Measurements from ENCODE around the gene BAIAP2L2.

BAIAP2L2 gene

DNA sequence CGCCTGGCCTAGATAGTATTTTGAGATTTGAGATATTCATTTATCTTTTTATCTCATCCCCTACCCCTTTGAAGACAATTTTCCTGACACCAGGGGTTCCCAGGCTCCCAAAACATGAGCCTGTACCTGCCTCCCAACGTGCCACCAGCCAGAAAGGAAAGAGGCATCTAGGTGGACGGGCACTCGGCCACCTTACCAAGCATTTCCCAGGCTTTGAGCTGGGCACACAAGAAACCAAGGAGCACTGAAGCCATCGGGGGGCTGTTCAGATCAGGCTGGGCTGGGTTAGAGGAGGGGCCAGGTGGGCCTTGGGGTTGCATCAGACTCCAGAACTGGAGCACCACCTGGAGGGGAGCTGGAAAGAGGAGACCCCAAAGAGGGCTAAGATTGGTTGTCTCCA lies 28.5 kb upstream of the BAIAP2L2 start:
- TF ChIP-seq TAF1 (IDR thresholded peaks at IDR 0.05; ENCODE audit: borderline replicate concordance, insufficient read depth, low read length) (no peak), POLR2AphosphoS5 (IDR thresholded peaks at IDR 0.05; ENCODE audit: low read depth, low read length) (no peak), SIN3A (IDR thresholded peaks at IDR 0.05; ENCODE audit: borderline replicate concordance, insufficient read depth, low read length) (no peak), FOXP2 (optimal IDR thresholded peaks at IDR 0.05; ENCODE audit: borderline replicate concordance, extremely low read depth, extremely low read length, insufficient read depth) (no peak)
- TF ChIP-seq, protein P1, sequence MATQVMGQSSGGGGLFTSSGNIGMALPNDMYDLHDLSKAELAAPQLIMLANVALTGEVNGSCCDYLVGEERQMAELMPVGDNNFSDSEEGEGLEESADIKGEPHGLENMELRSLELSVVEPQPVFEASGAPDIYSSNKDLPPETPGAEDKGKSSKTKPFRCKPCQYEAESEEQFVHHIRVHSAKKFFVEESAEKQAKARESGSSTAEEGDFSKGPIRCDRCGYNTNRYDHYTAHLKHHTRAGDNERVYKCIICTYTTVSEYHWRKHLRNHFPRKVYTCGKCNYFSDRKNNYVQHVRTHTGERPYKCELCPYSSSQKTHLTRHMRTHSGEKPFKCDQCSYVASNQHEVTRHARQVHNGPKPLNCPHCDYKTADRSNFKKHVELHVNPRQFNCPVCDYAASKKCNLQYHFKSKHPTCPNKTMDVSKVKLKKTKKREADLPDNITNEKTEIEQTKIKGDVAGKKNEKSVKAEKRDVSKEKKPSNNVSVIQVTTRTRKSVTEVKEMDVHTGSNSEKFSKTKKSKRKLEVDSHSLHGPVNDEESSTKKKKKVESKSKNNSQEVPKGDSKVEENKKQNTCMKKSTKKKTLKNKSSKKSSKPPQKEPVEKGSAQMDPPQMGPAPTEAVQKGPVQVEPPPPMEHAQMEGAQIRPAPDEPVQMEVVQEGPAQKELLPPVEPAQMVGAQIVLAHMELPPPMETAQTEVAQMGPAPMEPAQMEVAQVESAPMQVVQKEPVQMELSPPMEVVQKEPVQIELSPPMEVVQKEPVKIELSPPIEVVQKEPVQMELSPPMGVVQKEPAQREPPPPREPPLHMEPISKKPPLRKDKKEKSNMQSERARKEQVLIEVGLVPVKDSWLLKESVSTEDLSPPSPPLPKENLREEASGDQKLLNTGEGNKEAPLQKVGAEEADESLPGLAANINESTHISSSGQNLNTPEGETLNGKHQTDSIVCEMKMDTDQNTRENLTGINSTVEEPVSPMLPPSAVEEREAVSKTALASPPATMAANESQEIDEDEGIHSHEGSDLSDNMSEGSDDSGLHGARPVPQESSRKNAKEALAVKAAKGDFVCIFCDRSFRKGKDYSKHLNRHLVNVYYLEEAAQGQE (IDR thresholded peaks at IDR 0.05; ENCODE audit: insufficient read depth in 1 of 2, low read depth in 2 of 2, low read length in 2 of 2) = no peak

DNA sequence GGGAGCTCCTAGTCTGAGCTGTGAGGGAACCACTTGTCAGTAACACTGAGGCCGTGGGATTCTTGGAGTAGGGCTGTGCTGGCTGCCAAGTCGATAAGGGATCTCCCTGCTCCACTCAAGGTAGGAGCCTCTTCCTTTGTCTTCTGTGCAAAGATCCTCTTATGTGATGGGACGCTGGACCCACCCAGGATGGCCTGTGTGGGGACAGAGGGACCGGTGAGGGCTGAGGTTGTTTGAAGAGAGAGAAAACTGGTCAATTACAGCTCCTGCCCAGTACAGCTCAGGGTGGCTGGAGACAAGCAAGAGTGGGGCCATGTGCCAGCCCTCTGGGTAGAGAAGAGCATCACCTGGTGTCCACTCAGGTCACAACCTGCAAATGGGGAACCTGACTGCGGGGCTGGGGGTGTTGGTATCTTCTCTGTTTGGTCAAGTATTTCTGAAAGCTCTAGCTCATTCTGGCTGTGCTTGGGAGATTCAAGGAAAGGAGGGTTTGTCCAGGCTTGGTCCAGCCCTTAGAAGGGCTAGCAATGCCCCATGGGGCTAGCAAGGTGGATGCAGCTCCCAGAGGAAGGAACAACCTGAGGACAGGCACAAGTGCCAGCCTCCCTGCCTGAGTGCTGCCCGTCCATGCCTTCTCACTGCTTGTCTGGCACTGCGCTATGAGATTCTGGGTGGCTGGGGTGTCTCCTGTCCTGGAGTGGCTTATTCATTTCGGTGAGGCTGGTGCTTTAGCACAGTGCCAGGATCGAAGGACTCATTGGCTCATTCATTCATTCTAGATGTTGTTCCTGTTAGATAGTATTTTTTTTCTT lies 27.6 kb upstream of the BAIAP2L2 start:
- TF ChIP-seq FOXP2 (optimal IDR thresholded peaks at IDR 0.05; ENCODE audit: borderline replicate concordance, extremely low read depth, extremely low read length, insufficient read depth) (no peak), TAF1 (IDR thresholded peaks at IDR 0.05; ENCODE audit: borderline replicate concordance, insufficient read depth, low read length) (no peak), POLR2AphosphoS5 (IDR thresholded peaks at IDR 0.05; ENCODE audit: low read depth, low read length) (no peak), SIN3A (IDR thresholded peaks at IDR 0.05; ENCODE audit: borderline replicate concordance, insufficient read depth, low read length) (no peak)
- TF ChIP-seq, protein P1 (IDR thresholded peaks at IDR 0.05; ENCODE audit: insufficient read depth in 1 of 2, low read depth in 2 of 2, low read length in 2 of 2) = no peak

DNA sequence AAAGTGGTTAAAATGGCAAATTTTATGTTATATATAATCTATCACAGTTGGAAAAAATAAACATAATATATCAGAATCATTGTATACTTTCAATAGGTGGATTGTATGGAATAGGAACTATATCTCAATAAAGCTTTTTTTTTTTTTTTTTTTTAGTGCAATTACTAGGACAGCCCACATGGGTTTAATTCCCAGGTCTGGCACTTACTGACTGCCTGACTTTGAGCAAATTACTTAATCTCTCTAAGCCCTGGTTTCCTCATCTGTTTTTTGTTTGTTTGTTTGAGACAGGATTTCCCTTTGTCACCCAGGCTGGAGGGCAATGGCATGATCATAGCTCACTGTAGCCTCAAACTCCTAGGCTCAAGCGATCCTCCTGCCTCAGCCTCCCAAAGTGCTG lies 26.1 kb upstream of the BAIAP2L2 start:
- TF ChIP-seq TAF1 (IDR thresholded peaks at IDR 0.05; ENCODE audit: borderline replicate concordance, insufficient read depth, low read length) (no peak), SIN3A (IDR thresholded peaks at IDR 0.05; ENCODE audit: borderline replicate concordance, insufficient read depth, low read length) (no peak), FOXP2 (optimal IDR thresholded peaks at IDR 0.05; ENCODE audit: borderline replicate concordance, extremely low read depth, extremely low read length, insufficient read depth) (no peak), POLR2AphosphoS5 (IDR thresholded peaks at IDR 0.05; ENCODE audit: low read depth, low read length) (no peak)
- TF ChIP-seq, protein P1 (IDR thresholded peaks at IDR 0.05; ENCODE audit: insufficient read depth in 1 of 2, low read depth in 2 of 2, low read length in 2 of 2) = no peak

DNA sequence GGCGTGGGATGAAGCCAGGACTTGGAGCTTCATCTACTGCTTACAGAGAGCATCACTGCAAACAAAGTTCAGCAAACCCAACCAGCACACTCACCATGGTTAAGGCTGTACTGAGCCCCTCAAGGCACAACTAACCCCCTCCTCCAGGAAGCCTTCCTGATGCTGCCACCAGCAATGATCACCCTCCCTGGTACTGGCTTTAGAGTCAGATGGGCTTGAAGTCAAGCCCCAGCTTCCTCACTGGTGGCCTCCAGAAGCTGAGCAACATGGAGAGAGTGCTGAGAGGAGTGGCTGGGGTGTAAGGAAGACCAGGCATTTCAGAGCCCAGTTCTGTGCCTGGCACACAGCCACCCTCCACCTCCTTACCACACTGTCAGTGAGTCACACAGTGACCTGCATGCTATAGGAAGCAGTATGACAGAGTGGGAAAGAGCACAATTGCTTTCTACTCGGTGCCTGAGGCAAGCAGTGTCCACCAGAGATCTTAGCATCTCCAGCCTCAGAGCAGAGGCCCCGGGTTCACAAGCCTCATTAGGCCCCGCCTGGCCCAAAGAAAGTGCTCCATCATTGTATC lies 24.7 kb upstream of the BAIAP2L2 start:
- TF ChIP-seq FOXP2 (optimal IDR thresholded peaks at IDR 0.05; ENCODE audit: borderline replicate concordance, extremely low read depth, extremely low read length, insufficient read depth) (no peak), POLR2AphosphoS5 (IDR thresholded peaks at IDR 0.05; ENCODE audit: low read depth, low read length) (no peak)
- TF ChIP-seq, protein P1 (IDR thresholded peaks at IDR 0.05; ENCODE audit: insufficient read depth in 1 of 2, low read depth in 2 of 2, low read length in 2 of 2) = no peak

Measured in PFSK-1 (cell line).